Transverse colon (tissue), 4 donors: Measurements from ENCODE around the gene PSD.

Experiments used
- CTCF ChIP-seq, 5 experiments: fragments of 200-600 bp in 3 of 5; fragments of 450-650 bp in 2 of 5; sonication (generic) in 3 of 5; IDR thresholded peaks; 1 replicate in 2 of 5; 2 replicates in 3 of 5; pipeline ENCODE4 v1.5.1; 2016 to 2017; ENCODE audit warnings: antibody characterized with exemption in 5 of 5, inconsistent platforms in 3 of 5, mild to moderate bottlenecking in 2 of 5, moderate library complexity in 1 of 5
- EP300 ChIP-seq: sonication (generic); formaldehyde crosslinking; IDR thresholded peaks from one replicate; pipeline ENCODE4 v1.6.1; 2017; ENCODE audit warnings: antibody characterized with exemption, low read depth
- POLR2A ChIP-seq: fragments of 450-650 bp; IDR thresholded peaks from one replicate; pipeline ENCODE4 v1.6.1; 2016; ENCODE audit warnings: antibody characterized with exemption, mild to moderate bottlenecking, moderate library complexity
- POLR2AphosphoS5 ChIP-seq, 3 donors: sonication (generic); formaldehyde crosslinking; IDR thresholded peaks; one replicate each; pipeline ENCODE4 v1.6.1; 2016; ENCODE audit warnings: antibody characterized with exemption in 3 of 3

- TF ChIP-seq CTCF (IDR thresholded peaks at IDR 0.05) (no peak), POLR2AphosphoS5 (IDR thresholded peaks at IDR 0.05) (no peak), POLR2A (no peak), EP300 (no peak)
Measured at GRCh38 chr10:102403115-102403514, 15.5 kb downstream of the PSD start.
